HEK293 (cell line): ENCODE measurements around the gene MTG1.

Source experiments
- CTCF ChIA-PET: fragments of 350-600 bp; formaldehyde crosslinking; extraction: SDS; loops from one replicate; lab custom pipeline; 2021; ENCODE audit warnings: antibody characterized with exemption; lab: Yijun Ruan, JAX
- POLR2A ChIA-PET: fragments of 300-600 bp; formaldehyde crosslinking; extraction: SDS; loops from one replicate; lab custom pipeline; 2020; ENCODE audit warnings: antibody characterized with exemption, inconsistent platforms; lab: Yijun Ruan, JAX
- H3K27ac ChIP-seq: fragments of 200-500 bp; sonication (Bioruptor generic); 2 replicates; pipeline ENCODE4 v1.5.1; 2014; ENCODE audit warnings: low read depth, low read length, control low read depth, inconsistent platforms; ENCODE audit errors: extremely low read depth
- H3K36me3 ChIP-seq, 2 experiments: fragments of 200-500 bp in 1 of 2; sonication (Bioruptor generic) in 1 of 2; 1 replicate in 1 of 2; 2 replicates in 1 of 2; pipeline ENCODE4 v1.5.1; 2014 to 2017; ENCODE audit warnings: inconsistent platforms in 2 of 2, low read length in 2 of 2; ENCODE audit not compliant: control insufficient read depth in 2 of 2, insufficient read depth in 1 of 2
- H3K4me1 ChIP-seq: fragments of 200-500 bp; sonication (Bioruptor generic); 2 replicates; pipeline ENCODE4 v1.5.1; 2014; ENCODE audit warnings: mild to moderate bottlenecking, low read length, inconsistent platforms; ENCODE audit not compliant: control insufficient read depth, insufficient read depth
- H3K4me3 ChIP-seq: 2 replicates; pipeline ENCODE4 v1.5.1; 2011; ENCODE audit warnings: low read depth, mild to moderate bottlenecking, control low read depth, low read length, moderate library complexity
- H3K9me3 ChIP-seq: fragments of 200-500 bp; sonication (Bioruptor generic); 2 replicates; pipeline ENCODE4 v1.5.1; 2014; ENCODE audit warnings: low read depth, low read length, inconsistent platforms; ENCODE audit not compliant: control insufficient read depth, insufficient read depth
- IKZF3 ChIP-seq: fragments of 450-650 bp; IDR thresholded peaks from 2 replicates; pipeline ENCODE4 v1.5.0; 2018; ENCODE audit warnings: missing biosample characterization, mild to moderate bottlenecking, missing genetic modification characterization, moderate library complexity
- MYNN ChIP-seq: fragments of 450-650 bp; formaldehyde crosslinking; IDR thresholded peaks from 2 replicates; pipeline ENCODE4 v1.5.1; 2016; ENCODE audit warnings: missing biosample characterization, missing genetic modification characterization, borderline replicate concordance
- MZF1 ChIP-seq: fragments of 450-650 bp; formaldehyde crosslinking; IDR thresholded peaks from 2 replicates; pipeline ENCODE4 v1.5.1; 2017; ENCODE audit warnings: missing biosample characterization, missing genetic modification characterization, borderline replicate concordance
- OSR2 ChIP-seq: fragments of 450-650 bp; formaldehyde crosslinking; IDR thresholded peaks from 2 replicates; pipeline ENCODE4 v1.5.1; 2016; ENCODE audit warnings: missing biosample characterization, missing genetic modification characterization
- PRDM1 ChIP-seq: fragments of 450-650 bp; formaldehyde crosslinking; IDR thresholded peaks from 2 replicates; pipeline ENCODE4; 2016; ENCODE audit warnings: missing biosample characterization, missing genetic modification characterization
- PRDM4 ChIP-seq: fragments of 450-650 bp; formaldehyde crosslinking; IDR thresholded peaks from 2 replicates; pipeline ENCODE4 v1.5.1; 2017; ENCODE audit warnings: missing biosample characterization, missing genetic modification characterization
- REST ChIP-seq: fragments of 450-650 bp; formaldehyde crosslinking; IDR thresholded peaks from 2 replicates; pipeline ENCODE4 v1.5.1; 2016; ENCODE audit warnings: missing biosample characterization, missing genetic modification characterization
- SCRT2 ChIP-seq: fragments of 450-650 bp; formaldehyde crosslinking; IDR thresholded peaks from 2 replicates; pipeline ENCODE4 v1.5.1; 2016; ENCODE audit warnings: missing biosample characterization, missing genetic modification characterization
- SP3 ChIP-seq: fragments of 450-650 bp; formaldehyde crosslinking; IDR thresholded peaks from 2 replicates; pipeline ENCODE4 v1.5.1; 2016; ENCODE audit warnings: missing biosample characterization, missing genetic modification characterization
- ZBTB17 ChIP-seq: fragments of 450-650 bp; formaldehyde crosslinking; IDR thresholded peaks from 2 replicates; pipeline ENCODE4 v1.5.1; 2016; ENCODE audit warnings: missing biosample characterization, missing genetic modification characterization
- ZBTB8A ChIP-seq: fragments of 450-650 bp; formaldehyde crosslinking; IDR thresholded peaks from 2 replicates; pipeline ENCODE4 v1.5.1; 2016; ENCODE audit warnings: missing biosample characterization, missing genetic modification characterization
- ZNF112 ChIP-seq: fragments of 450-650 bp; formaldehyde crosslinking; IDR thresholded peaks from 2 replicates; pipeline ENCODE4 v1.5.0; 2017; ENCODE audit warnings: missing biosample characterization, missing genetic modification characterization
- ZNF248 ChIP-seq: fragments of 450-650 bp; formaldehyde crosslinking; IDR thresholded peaks from 2 replicates; pipeline ENCODE4 v1.5.1; 2017; ENCODE audit warnings: missing biosample characterization, missing genetic modification characterization
- ZNF274 ChIP-seq, 2 experiments: fragments of 200-500 bp in 1 of 2; fragments of 450-650 bp in 1 of 2; sonication (Bioruptor generic) in 1 of 2; formaldehyde crosslinking in 1 of 2; IDR thresholded peaks; 2 replicates each; pipeline versions ENCODE4 v1.5.1 to v1.6.1; 2014 to 2016; ENCODE audit warnings: borderline replicate concordance in 1 of 2, inconsistent platforms in 1 of 2, low read length in 1 of 2, missing biosample characterization in 1 of 2, missing genetic modification characterization in 1 of 2
- ZNF324 ChIP-seq: fragments of 450-650 bp; formaldehyde crosslinking; IDR thresholded peaks from 2 replicates; pipeline ENCODE4 v1.5.1; 2016; ENCODE audit warnings: missing biosample characterization, missing genetic modification characterization
- ZNF391 ChIP-seq: fragments of 450-650 bp; formaldehyde crosslinking; IDR thresholded peaks from 2 replicates; pipeline ENCODE4 v1.5.1; 2016; ENCODE audit warnings: low read depth, missing biosample characterization, missing genetic modification characterization, borderline replicate concordance
- ZNF416 ChIP-seq: fragments of 450-650 bp; formaldehyde crosslinking; IDR thresholded peaks from 2 replicates; pipeline ENCODE4 v1.5.1; 2016; ENCODE audit warnings: missing biosample characterization, missing genetic modification characterization
- ZNF518A ChIP-seq: fragments of 450-650 bp; formaldehyde crosslinking; conservative IDR thresholded peaks from 2 replicates; pipeline ENCODE4 v1.5.1; 2016; ENCODE audit warnings: low read depth, missing biosample characterization, missing genetic modification characterization
- ZNF585B ChIP-seq: fragments of 450-650 bp; formaldehyde crosslinking; IDR thresholded peaks from 2 replicates; pipeline ENCODE4 v1.5.1; 2016; ENCODE audit warnings: missing biosample characterization, missing genetic modification characterization
- ZNF658 ChIP-seq: fragments of 450-650 bp; formaldehyde crosslinking; IDR thresholded peaks from 2 replicates; pipeline ENCODE4; 2016; ENCODE audit warnings: missing biosample characterization, missing genetic modification characterization
- ZNF660 ChIP-seq: fragments of 450-650 bp; IDR thresholded peaks from 2 replicates; pipeline ENCODE4 v1.5.1; 2018; ENCODE audit warnings: missing biosample characterization, mild to moderate bottlenecking, missing genetic modification characterization
- ZNF792 ChIP-seq: fragments of 450-650 bp; formaldehyde crosslinking; IDR thresholded peaks from 2 replicates; pipeline ENCODE4 v1.5.1; 2016; ENCODE audit warnings: missing biosample characterization, missing genetic modification characterization
- ZSCAN30 ChIP-seq: fragments of 450-650 bp; IDR thresholded peaks from 2 replicates; pipeline ENCODE4 v1.5.1; 2018; ENCODE audit warnings: missing biosample characterization, mild to moderate bottlenecking, missing genetic modification characterization, moderate library complexity
- ZSCAN4 ChIP-seq: fragments of 450-650 bp; formaldehyde crosslinking; IDR thresholded peaks from 2 replicates; pipeline ENCODE4 v1.5.1; 2017; ENCODE audit warnings: missing biosample characterization, missing genetic modification characterization

The MTG1 gene

GRCh38 chr10:133401981-133402725 lies 8.2 kb downstream of the MTG1 start:
- Histone ChIP-seq H3K9me3 (no peaks in the 10 kb centered on the region), H3K36me3 (peaks cover 39 to 90% of the 10 kb centered on the region in 2 experiments), H3K4me1 (no peaks in the 10 kb centered on the region), H3K27ac (no peak overlapping the region), H3K4me3 (no peak overlapping the region)
- ChIA-PET POLR2A (interaction anchor here (0.6 to 0.7 kb wide), 2 partner anchors 13 to 16 kb away, joined by 3 read pairs; no protein-coding TSS in a partner anchor), CTCF (interaction anchor here (0.6 kb wide), 1 partner anchor 11 kb away, joined by 3 read pairs; no protein-coding TSS in a partner anchor)
- no peak for TF ChIP-seq ZNF324 (tag by site-specific recombination)
- no peak for TF ChIP-seq PRDM4 (tag by site-specific recombination)
- no peak for TF ChIP-seq ZNF585B (tag by site-specific recombination)
- TF ChIP-seq MYNN: no peak
- no peak for TF ChIP-seq PRDM1 (tag by site-specific recombination)
- no peak for TF ChIP-seq ZSCAN30 (tag by site-specific recombination)
- TF ChIP-seq ZNF391 (tag by site-specific recombination): no peak
- TF ChIP-seq ZNF416: no peak
- TF ChIP-seq ZBTB17 (tag by site-specific recombination): no peak
- no peak for TF ChIP-seq OSR2 (tag by site-specific recombination)
- TF ChIP-seq MZF1: no peak
- TF ChIP-seq SCRT2 (tag by site-specific recombination): no peak
- TF ChIP-seq ZSCAN4 (tag by site-specific recombination): no peak
- TF ChIP-seq ZNF274 (IDR thresholded peaks at IDR 0.05; ENCODE audit: low read length): no peak
- TF ChIP-seq ZNF274 (tag by site-specific recombination; IDR thresholded peaks at IDR 0.05; ENCODE audit: borderline replicate concordance): no peak
- no peak for TF ChIP-seq REST (tag by site-specific recombination)
- TF ChIP-seq ZNF248: no peak
- TF ChIP-seq ZNF112 (tag by site-specific recombination): no peak
- no peak for TF ChIP-seq ZBTB8A

- no peak overlapping the region for H3K27ac ChIP-seq
- H3K4me3 ChIP-seq: no peak overlapping the region
- POLR2A ChIA-PET: no interaction called here
- CTCF ChIA-PET: no interaction called here
- no peaks in the 10 kb centered on the region for H3K9me3 ChIP-seq
- peaks cover 45 to 93% of the 10 kb centered on the region in 2 experiments for H3K36me3 ChIP-seq
- no peaks in the 10 kb centered on the region for H3K4me1 ChIP-seq
- TF ChIP-seq ZNF792: no peak
- no peak for TF ChIP-seq ZNF518A (tag by site-specific recombination)
- no peak for TF ChIP-seq ZNF658 (tag by site-specific recombination)
- TF ChIP-seq ZNF391 (tag by site-specific recombination): no peak
- no peak for TF ChIP-seq IKZF3 (tag by site-specific recombination)
- TF ChIP-seq SP3 (tag by site-specific recombination): no peak
- no peak for TF ChIP-seq ZNF660 (tag by site-specific recombination)
Observed at GRCh38 chr10:133403359-133403758, 9.4 kb downstream of the MTG1 start.
